Stimulated activated CD8-positive, alpha-beta memory T cell treated with anti-CD3 and anti-CD28 coated beads, Interleukin-7, amount 100 ng/mL, for 1 hour (primary cell): ENCODE results near the gene ATP6V1F.

Experiments used
- DNase-seq, 2 donors: peaks; one replicate each; pipeline ENCODE4 v3.0.0-alpha.2; 2020; ENCODE audit warnings: low read depth in 2 of 2

ATP6V1F gene, protein sequence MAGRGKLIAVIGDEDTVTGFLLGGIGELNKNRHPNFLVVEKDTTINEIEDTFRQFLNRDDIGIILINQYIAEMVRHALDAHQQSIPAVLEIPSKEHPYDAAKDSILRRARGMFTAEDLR

GRCh38 chr7:128862571-128863432, at the start of gene ATP6V1F:
ATP6V1F (plus strand) TSS chr7:128862856; CDS start chr7:128862905, 49 bp downstream.
- DNase-seq: peak; percentile 97 to 99

- no peak for DNase-seq
These were observed 48.2 kb upstream of the ATP6V1F start for GRCh38 chr7:128814499-128814898.

DNA sequence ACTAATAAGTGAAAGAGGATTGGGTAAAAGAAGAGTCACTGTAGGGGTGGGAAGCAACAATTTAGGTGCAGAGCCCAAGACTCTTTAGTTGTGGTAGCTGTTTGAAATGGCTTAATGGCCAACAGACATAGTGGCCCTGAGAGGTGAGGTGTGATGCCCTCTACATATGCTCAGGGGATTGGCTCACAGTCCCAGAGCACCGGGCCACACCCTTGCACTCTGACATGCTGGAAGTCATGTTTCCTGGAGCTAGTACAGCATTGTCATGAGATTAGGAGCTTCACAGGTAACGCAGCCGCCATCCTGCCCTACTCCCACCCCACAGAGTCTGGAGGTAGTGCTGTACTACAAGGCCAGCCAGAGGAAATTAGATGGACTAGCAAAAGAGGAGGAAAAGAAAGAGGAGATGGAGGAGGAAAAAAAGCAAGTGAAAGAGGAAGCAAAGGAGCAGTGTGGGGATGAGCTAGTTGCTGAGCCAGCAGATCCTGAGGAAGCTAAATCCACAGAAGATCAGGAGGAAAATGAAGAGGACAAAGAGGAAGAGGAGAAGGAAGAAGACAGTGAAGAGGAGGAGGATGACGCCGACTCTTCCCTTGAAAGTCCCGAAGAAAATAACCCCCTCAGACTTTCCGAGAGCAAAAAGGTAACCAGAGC, 47.2 kb upstream of the ATP6V1F start:
- DNase-seq: no peak

DNA sequence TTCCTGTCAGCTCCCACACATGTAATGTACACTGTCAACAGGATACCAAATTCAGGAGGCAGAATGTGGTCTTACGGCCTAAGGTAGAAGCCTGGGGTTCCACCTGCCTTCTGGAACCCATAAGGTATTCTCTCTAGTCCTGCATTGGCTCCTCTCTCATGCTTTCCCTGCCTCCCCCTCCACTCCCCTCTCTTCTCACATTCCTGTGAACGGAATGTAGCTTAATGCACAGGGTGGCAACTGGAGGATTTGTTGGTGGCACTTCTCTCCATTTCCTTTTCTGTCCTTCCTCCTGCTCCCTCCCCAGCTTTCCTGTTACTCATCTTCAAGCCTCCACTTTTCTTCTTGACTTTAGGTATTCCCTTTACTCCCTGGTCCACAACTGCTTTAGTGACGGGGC, 44.0 kb upstream of the ATP6V1F start:
- DNase-seq: no peak

GRCh38 chr7:128821724-128822123, 40.9 kb upstream of the ATP6V1F start:
- DNase-seq: no peak

DNA sequence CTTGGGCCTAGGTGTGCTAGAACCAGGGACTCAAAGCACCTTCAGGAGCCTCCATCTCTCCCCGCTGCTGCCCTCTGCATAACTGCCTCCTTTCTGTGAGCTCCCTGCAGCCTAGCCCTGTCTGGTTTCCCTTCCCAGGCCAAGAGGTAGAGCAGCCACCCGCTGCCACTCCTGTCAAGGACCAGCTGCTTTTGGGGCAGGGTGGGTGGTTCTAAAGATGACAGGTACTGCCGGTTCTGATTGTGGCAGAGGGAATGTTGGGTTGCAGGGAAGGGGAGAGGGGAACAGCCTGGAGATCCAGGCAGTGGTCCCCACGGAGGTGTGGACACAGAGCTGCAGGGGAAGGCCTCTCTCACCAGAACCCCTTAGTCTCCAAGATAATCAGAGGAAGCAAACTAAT, 36.1 kb upstream of the ATP6V1F start:
- DNase-seq: no peak

DNA sequence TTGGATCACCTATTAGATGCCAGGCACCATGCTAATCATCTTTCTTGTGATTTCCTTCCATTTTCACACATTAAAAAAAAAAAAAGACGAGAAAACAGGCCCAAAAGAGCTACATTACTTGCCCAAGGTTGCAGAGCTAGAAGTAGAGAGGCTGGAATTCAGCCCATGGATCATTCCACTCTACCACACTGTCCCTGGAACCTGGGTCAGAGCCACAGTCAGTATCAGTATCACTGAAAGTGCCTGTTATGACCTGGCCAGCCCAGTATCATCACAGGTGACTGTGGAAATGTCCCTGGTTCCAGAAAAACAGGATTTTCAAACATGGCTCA, 35.8 kb upstream of the ATP6V1F start:
- no peak for DNase-seq

DNA sequence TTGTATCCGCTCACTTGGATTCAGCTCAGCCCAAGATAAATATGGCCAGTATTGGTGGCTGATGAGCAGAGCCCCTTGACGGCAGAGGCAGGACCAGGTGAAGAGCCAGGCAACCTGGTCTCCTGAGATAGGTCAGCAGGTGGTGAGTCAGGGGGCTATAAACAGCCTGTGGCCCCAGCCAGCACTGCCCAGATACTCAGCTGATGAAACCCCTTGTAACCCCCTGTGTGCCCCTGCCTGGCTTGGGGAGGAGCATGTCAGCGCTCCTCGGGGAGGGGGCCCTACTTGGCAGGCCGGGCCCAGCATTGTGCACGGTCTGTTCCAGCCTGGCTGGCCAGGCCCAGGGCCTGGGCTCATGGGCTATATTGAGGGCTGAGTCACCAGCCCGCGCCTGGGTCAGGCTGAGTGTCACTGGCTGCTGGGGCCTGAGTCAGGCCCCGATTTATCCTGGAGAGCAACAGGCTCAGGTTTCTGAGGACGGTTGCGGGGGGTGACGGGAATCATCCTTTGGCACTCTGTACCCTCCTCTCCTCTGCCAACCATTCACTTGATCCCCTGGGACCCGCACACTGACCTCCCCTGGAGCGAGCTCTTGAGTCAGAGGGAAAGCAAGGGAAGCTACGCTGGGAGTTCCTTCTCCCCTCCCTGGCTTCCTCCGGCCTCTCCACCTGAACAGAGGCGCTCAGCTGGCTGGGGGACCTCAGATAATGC, 35.3 kb upstream of the ATP6V1F start:
- DNase-seq: no peak

- no peak for DNase-seq
These were observed 34.5 kb upstream of the ATP6V1F start for GRCh38 chr7:128827971-128828711.

- DNase-seq: no peak
These were observed 33.1 kb upstream of the ATP6V1F start for GRCh38 chr7:128829391-128830166.

DNA sequence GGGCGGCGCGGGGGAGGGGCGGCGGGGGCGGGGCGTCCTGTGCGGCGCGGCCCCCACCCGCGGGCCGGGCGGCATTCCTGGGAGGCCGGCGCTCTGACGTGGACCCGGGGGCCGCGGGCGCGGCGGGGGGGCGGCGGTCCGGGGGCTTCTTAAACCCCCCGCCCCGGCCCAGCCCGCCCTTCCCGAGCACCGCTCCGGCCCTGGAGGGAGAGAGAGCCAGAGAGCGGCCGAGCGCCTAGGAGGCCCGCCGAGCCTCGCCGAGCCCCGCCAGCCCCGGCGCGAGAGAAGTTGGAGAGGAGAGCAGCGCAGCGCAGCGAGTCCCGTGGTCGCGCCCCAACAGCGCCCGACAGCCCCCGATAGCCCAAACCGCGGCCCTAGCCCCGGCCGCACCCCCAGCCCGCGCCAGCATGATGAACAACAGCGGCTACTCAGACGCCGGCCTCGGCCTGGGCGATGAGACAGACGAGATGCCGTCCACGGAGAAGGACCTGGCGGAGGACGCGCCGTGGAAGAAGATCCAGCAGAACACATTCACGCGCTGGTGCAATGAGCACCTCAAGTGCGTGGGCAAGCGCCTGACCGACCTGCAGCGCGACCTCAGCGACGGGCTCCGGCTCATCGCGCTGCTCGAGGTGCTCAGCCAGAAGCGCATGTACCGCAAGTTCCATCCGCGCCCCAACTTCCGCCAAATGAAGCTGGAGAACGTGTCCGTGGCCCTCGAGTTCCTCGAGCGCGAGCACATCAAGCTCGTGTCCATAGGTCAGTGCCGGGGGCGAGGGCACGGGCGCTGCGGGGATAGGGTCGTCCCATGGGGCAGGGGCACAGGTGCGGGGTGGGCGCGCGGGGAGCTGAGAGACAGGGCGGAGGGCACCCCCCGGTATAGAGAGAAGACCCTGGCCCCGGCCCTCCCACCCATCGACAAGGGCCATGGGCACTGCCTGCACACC, 32.2 kb upstream of the ATP6V1F start, which contains the start of gene FLNC:
FLNC (plus strand) TSS at position 176 of the 947 bp plus-strand sequence; CDS start at position 408, 232 bp downstream.
- DNase-seq: no peak

DNA sequence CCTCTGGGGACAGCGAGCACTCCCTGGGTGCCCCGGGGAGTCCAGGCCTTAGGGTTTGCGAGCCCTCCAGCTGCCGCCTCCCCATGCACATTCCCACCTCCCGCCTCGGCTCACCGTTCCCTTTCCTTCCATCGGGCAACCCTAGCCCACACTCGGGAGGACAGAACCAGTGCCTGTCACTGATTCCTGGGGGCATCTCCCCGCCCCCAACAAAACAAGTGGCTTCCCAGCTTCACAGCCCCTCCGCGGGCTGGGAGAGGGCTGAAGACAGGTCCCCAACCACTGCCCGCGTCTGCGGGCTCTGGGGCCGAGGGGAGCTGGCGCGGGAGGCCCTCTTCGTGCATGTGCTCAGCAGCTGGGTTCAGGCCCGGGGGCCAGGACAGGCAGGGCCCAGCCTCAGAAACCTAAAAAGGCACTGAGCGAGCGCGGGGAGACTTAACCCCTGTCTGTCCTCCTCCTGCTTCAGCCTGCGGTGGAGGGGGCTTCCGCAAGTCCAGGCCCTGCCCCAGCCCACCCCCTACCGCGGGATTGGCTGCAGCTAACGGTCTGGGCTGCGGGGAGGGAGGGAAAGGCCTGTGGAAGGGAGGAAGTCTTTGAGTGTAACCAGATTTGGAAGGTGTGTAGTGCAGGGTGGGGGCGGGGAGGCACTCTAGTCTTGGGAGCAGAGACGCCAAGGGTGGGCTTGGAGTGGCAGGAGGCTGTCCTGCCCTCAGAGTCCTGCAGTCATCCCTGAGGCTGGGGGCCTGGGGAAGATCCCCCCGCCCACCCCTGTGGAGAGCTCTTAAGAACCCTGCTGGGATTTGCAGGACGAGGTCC, 31.3 kb upstream of the ATP6V1F start:
- no peak for DNase-seq

DNA sequence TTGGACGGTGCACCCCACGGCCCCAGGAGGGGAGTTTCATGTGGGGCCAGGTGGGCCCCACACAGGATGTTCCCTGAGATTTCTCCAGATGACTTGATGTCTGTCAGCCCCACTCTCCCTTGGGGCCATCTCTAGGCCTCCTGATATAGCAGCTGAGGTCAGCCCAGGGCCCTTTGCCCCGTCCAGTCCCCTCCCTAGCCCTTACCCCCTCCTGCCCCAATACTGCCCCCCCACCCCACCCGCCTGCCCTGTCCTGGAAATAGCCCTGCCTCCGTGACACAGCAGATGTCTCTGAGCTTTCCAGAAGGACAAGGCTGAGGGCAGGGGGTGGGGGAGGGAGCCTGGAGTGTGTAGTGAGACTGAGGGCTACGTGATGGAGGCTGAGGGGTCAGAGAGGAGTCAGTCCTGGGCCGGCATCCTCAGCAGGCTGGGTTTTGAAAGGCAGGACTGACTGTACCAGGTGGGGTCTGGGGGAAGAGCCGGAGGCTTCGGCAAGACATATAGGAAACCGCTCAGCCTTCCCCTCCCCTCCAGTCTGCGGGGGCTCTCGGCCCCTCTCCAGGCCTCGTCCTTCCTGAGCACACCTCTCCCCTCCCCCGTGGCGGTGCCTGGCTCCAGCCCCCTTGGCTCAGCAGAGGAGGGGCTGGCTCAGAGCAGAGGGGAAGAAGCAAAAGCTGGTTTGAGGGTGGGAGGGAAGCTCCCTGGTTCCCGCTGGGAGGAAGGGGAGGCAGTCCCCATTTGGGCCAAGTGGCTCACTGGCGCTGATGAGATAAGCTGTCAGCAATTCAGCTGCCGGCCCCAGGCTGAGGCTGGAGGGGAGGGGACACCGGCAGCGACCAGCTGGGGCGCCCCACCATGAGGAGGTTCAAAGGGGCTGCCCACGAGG, 30.4 kb upstream of the ATP6V1F start:
- DNase-seq: no peak

DNA sequence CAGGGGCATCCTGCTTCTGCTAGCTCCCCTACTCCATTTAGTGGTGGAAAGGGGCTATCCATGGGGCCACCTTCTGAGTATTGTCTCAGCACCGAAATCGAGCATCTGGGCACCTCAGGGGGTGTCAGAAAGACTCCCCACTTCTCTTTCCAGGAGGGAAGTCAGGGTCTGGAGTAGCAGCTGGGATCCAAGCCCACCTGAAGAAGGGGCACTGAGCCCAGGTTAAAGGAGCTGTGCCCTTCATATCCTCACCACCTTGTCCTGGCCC, 29.8 kb upstream of the ATP6V1F start:
- no peak for DNase-seq

DNA sequence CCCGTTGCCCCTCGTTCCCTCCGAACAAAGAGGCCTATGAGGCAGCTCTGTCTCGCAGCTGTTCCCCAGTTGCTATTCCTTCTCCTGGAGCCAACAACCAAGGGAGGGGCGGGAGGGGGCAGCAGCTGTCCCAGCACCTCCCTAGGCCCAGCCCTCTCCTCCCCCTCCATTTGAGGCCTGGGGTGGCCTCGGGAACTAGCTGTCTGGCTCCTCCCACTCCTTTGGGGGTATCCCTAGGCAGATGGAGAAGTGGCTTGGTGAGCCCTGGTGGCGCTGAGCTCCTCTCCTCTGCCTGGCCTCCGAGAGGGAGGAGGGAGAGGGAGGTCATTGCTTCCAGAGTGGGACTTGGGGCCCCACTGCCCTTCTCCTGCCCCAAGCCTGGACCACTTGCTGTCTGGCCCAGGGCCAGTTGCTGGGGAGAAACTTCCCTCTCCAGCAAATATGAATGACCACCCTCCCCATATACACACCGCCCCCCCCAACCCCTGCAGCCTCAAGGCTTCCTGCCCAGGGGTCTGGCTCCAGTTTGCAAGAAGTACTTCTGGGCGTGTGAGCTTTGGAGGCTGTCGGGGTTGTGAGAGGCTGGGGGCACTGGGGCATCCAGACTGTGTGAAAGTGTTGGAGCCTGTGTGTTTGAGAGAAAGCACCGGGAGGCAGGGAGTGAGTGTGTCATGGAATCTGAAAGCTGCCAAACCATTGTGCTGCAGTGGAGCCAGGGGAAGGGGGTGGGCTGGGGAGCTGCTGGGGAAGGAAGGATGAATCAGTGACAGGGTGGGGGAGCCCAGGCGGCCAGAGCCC, 29.3 kb upstream of the ATP6V1F start:
- no peak for DNase-seq

GRCh38 chr7:128833946-128834325, 28.7 kb upstream of the ATP6V1F start:
- no peak for DNase-seq

DNA sequence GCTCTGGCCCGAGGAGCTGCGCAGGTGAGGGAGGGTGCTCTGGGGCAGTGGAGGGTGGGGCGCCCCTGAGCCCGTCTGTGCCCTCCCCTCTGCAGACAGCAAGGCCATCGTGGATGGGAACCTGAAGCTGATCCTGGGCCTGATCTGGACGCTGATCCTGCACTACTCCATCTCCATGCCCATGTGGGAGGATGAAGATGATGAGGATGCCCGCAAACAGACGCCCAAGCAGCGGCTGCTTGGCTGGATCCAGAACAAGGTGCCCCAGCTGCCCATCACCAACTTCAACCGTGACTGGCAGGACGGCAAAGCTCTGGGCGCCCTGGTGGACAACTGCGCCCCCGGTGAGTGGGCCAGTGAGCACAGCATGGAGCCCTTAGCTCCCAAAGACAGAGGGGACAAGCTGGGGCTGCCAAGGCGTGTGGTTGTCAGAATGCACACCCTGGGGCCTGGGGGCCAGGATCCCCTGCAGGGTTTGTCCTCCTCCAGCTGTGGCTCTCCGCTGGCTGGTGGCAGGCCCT, 27.4 kb upstream of the ATP6V1F start:
- no peak for DNase-seq
